ENCODE data around the gene ITFG1. TPM values are rescaled to one million over a fixed set of nuclear protein-coding genes. Genes with fewer than 3 reads are reported as not detected.
"Not testable (repeated sequence)": the region's sequence is repeated elsewhere in the genome, so short reads cannot be mapped to it uniquely, and the experiment has no call there.

The ITFG1 gene
- total RNA-seq, 2 donors from 2014 or later: 47.7 to 68.6 TPM

DNA sequence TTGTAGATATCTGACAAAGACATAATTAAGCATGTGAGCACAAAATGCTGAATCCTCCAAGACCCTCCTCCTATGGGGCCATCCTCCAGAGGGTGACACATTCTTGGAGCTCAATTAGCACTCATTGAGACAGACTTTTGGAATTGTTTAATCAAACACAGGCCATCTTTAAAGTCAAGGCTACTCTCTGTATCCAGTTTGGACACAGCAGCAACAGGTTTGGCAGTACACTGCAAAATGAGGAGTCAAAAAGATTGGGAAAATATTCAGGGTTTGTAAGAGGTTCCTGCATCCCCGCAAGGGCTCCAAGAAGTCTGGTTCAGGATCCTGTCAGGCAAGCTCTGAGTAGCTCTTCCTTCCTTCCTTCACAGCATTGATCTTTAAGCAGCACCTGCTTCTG is 1.3 kb downstream of the ITFG1 start:
- Histone ChIP-seq H3K9me3 (no peaks in the 10 kb centered on the region), H3K27ac (peak overlapping the region; percentile 98 to 99), H3K36me3 (no peaks in the 10 kb centered on the region), H3K4me1 (ENCODE audit: control insufficient read depth in 1 of 2, low read depth in 2 of 2) (peaks cover 23 to 40% of the 10 kb centered on the region in 2 donors), H3K4me3 (peak overlapping the region; percentile 77), H3K27me3 (replicated peaks; ENCODE audit: insufficient read depth) (no peaks in the 10 kb centered on the region)
- no peak for DNase-seq (ENCODE audit: low spot score)
- ATAC-seq (ENCODE audit: insufficient number of reproducible peaks, low FRiP score, low read depth): no peak
- TF ChIP-seq, protein P1, sequence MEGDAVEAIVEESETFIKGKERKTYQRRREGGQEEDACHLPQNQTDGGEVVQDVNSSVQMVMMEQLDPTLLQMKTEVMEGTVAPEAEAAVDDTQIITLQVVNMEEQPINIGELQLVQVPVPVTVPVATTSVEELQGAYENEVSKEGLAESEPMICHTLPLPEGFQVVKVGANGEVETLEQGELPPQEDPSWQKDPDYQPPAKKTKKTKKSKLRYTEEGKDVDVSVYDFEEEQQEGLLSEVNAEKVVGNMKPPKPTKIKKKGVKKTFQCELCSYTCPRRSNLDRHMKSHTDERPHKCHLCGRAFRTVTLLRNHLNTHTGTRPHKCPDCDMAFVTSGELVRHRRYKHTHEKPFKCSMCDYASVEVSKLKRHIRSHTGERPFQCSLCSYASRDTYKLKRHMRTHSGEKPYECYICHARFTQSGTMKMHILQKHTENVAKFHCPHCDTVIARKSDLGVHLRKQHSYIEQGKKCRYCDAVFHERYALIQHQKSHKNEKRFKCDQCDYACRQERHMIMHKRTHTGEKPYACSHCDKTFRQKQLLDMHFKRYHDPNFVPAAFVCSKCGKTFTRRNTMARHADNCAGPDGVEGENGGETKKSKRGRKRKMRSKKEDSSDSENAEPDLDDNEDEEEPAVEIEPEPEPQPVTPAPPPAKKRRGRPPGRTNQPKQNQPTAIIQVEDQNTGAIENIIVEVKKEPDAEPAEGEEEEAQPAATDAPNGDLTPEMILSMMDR (IDR thresholded peaks at IDR 0.05): no peak

DNA sequence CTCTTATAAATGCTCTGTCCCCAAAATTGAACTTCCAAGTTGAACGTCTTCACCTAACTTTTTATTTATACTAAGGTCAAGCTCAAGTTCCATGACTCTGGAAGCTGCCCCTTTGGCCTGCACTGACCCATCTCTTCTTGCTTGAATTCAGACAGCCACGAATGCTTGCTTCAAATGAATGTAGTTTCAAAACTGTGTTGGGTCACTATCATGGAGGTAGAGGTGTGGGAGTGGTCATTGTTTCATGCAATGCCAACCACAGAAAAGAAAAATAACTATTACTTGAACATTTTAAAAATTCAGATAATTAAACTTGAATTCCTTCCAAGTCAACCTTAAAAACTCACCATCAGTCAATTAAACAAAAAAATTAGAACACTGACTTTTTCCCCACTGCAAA is 2.5 kb downstream of the ITFG1 start:
- peaks cover 21 to 28% of the 10 kb centered on the region in 2 donors for H3K4me1 ChIP-seq (ENCODE audit: control insufficient read depth in 1 of 2, low read depth in 2 of 2)
- no peak overlapping the region for H3K27ac ChIP-seq
- TF ChIP-seq, protein P1 (IDR thresholded peaks at IDR 0.05): no peak
- ATAC-seq (ENCODE audit: insufficient number of reproducible peaks, low FRiP score, low read depth): no peak
- H3K36me3 ChIP-seq: peaks cover 7% of the 10 kb centered on the region
- no peak overlapping the region for H3K4me3 ChIP-seq
- no peaks in the 10 kb centered on the region for H3K9me3 ChIP-seq
- DNase-seq (ENCODE audit: low spot score): no peak
- no peaks in the 10 kb centered on the region for H3K27me3 ChIP-seq (replicated peaks; ENCODE audit: insufficient read depth)

DNA sequence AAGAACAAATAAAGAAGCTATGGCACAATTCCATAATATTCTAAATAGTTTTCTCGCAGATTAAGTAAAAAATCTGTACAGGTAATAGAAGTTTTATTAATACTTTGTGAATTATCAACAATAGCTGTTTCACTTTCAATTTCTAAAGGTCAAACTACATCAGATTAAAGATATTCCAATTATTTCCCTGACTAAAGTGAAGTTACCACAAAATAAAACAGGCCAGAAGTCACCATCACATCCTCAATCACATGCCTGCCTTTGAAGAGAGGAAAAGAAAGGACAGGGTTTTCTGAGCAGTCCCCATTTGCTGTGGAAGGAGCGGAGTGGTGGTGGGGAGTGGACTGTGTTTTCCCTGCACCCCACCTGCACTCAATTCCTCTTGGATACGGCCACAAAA is 11.1 kb downstream of the ITFG1 start:
- no peak overlapping the region for H3K27ac ChIP-seq
- no peaks in the 10 kb centered on the region for H3K4me1 ChIP-seq (ENCODE audit: control insufficient read depth in 1 of 2, low read depth in 2 of 2)
- peaks cover 13% of the 10 kb centered on the region for H3K36me3 ChIP-seq
- H3K9me3 ChIP-seq: no peaks in the 10 kb centered on the region
- ATAC-seq (ENCODE audit: insufficient number of reproducible peaks, low FRiP score, low read depth): no peak
- TF ChIP-seq, protein P1 (IDR thresholded peaks at IDR 0.05): no peak
- no peak overlapping the region for H3K4me3 ChIP-seq
- no peaks in the 10 kb centered on the region for H3K27me3 ChIP-seq (replicated peaks; ENCODE audit: insufficient read depth)
- DNase-seq (ENCODE audit: low spot score): no peak

DNA sequence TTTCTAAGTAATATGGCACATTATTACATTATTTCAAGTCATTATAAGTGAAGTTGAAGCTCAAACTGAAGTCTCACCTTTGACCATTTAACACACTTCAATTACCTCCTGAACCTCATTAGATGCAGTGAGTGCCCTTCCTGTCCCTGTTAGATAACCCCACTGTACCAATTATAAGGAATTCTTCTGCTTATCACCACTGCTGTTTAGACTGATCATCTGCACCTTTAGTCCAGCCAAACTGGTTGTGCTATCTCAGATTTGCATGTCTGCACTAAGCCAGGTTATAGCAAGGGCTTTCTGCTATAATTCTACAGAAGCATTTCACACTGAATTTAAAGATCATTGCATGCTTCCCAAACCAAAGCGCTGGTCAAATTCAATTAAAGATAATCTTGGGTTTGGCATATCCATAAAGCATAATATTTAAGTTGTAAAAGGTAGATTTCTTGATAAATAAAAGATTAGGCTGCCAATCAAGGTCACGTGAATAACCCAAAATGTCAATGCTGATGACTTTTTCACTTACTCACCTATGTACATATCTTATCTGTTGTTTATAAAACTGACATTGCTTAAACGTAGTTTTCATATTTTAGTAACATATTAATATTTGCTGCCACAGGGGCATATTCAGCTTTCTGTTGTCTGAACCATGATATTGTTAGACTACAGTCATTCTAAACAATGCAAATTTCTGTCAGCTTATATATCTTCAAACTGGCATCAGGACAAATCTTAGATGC is 11.9 kb downstream of the ITFG1 start:
- Histone ChIP-seq H3K27ac (no peak overlapping the region), H3K9me3 (no peaks in the 10 kb centered on the region), H3K4me3 (no peak overlapping the region), H3K27me3 (replicated peaks; ENCODE audit: insufficient read depth) (no peaks in the 10 kb centered on the region), H3K4me1 (ENCODE audit: control insufficient read depth in 1 of 2, low read depth in 2 of 2) (no peaks in the 10 kb centered on the region), H3K36me3 (peaks cover 11% of the 10 kb centered on the region)
- TF ChIP-seq, protein P1 (IDR thresholded peaks at IDR 0.05): no peak
- no peak for DNase-seq (ENCODE audit: low spot score)
- ATAC-seq (ENCODE audit: insufficient number of reproducible peaks, low FRiP score, low read depth): no peak

DNA sequence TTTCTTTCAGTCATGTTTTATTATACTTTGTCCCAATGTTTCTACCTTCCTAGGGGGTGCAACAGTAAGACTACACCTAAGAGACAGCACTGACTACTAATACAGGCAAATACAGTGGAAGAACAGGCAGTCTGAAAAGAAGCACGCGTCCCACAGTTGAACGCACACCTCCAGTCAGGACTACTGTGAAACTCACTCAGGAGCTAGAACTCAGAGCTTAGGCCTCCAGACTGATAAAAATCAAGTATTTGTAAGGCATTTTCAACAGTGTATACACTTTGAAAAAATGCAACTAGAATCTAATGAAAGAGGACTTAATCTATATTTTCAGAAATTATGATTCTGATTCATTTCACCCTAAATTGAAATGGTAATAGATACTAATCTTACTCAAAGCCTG is 14.4 kb downstream of the ITFG1 start:
- no peak for ATAC-seq (ENCODE audit: insufficient number of reproducible peaks, low FRiP score, low read depth)

DNA sequence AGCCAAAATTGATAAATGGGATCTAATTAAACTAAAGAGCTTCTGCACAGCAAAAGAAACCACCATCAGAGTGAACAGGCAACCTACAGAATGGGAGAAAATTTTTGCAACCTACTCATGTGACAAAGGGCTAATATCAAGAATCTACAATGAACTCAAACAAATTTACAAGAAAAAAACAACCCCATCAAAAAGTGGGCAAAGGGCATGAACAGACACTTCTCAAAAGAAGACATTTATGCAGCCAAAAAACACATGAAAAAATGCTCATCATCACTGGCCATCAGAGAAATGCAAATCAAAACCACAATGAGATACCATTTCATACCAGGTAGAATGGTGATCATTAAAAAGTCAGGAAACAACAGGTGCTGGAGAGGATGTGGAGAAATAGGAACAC is 18.0 kb downstream of the ITFG1 start:
- H3K9me3 ChIP-seq; H3K4me1 ChIP-seq (ENCODE audit: control insufficient read depth in 1 of 2, low read depth in 2 of 2); H3K27ac ChIP-seq; ATAC-seq (ENCODE audit: insufficient number of reproducible peaks, low FRiP score, low read depth); H3K36me3 ChIP-seq; H3K27me3 ChIP-seq (replicated peaks; ENCODE audit: insufficient read depth); DNase-seq (ENCODE audit: low spot score); H3K4me3 ChIP-seq: not testable (repeated sequence)

More for the DNA sequence above, 14.4 kb downstream of the ITFG1 start:
- Histone ChIP-seq H3K27ac (no peak overlapping the region), H3K9me3 (no peaks in the 10 kb centered on the region), H3K4me3 (no peak overlapping the region), H3K36me3 (no peaks in the 10 kb centered on the region), H3K27me3 (replicated peaks; ENCODE audit: insufficient read depth) (no peaks in the 10 kb centered on the region), H3K4me1 (ENCODE audit: control insufficient read depth in 1 of 2, low read depth in 2 of 2) (no peaks in the 10 kb centered on the region)
- no peak for DNase-seq (ENCODE audit: low spot score)
- TF ChIP-seq, protein P1 (IDR thresholded peaks at IDR 0.05): no peak

DNA sequence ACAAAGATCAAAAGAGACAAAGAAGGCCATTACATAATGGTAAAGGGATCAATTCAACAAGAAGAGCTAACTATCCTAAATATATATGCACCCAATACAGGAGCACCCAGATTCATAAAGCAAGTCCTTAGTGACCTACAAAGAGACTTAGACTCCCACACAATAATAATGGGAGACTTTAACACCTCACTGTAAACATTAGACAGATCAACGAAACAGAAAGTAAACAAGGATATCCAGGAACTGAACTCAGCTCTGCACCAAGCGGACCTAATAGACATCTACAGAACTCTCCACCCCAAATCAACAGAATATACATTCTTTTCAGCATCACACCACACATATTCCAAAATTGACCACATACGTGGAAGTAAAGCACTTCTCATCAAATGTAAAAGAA is 20.8 kb downstream of the ITFG1 start:
- not testable (repeated sequence) for H3K4me1 ChIP-seq (ENCODE audit: control insufficient read depth in 1 of 2, low read depth in 2 of 2); H3K36me3 ChIP-seq; H3K27me3 ChIP-seq (replicated peaks; ENCODE audit: insufficient read depth); ATAC-seq (ENCODE audit: insufficient number of reproducible peaks, low FRiP score, low read depth); DNase-seq (ENCODE audit: low spot score); H3K27ac ChIP-seq; H3K4me3 ChIP-seq; H3K9me3 ChIP-seq

DNA sequence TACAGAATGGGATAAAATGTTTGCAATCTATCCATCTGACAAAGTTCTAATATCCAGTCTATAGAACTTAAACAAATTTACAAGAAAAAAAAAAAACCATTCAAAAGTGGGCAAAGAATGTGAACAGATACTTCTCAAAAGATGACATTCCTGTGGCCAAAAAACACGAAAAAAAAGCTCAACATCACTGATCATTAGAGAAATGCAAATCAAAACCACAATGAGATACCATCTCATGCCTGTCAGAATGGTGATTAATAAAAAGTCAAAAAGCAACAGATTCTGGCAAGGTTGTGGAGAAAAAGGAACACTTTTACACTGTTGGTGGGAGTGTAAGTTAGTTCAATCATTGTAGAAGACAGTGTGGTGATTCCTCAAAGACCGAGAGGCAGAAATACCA is 26.6 kb downstream of the ITFG1 start:
- H3K36me3 ChIP-seq; H3K4me1 ChIP-seq (ENCODE audit: control insufficient read depth in 1 of 2, low read depth in 2 of 2); H3K27ac ChIP-seq; ATAC-seq (ENCODE audit: insufficient number of reproducible peaks, low FRiP score, low read depth); H3K4me3 ChIP-seq; DNase-seq (ENCODE audit: low spot score); H3K9me3 ChIP-seq; H3K27me3 ChIP-seq (replicated peaks; ENCODE audit: insufficient read depth): not testable (repeated sequence)
